HepG2 (cell line): ENCODE measurements around the gene SERPINB10. TPM values are rescaled to one million over a fixed set of nuclear protein-coding genes. Genes with fewer than 3 reads are reported as not detected.

ENCODE experiments used
- ADNP ChIP-seq: sonication (generic); formaldehyde crosslinking; IDR thresholded peaks from 2 replicates; pipeline ENCODE4 v1.4.0; 2020; ENCODE audit warnings: missing genetic modification reagents
- ARNT2 ChIP-seq: sonication (generic); formaldehyde crosslinking; IDR thresholded peaks from 2 replicates; pipeline ENCODE4 v1.8.0; 2022; ENCODE audit warnings: mild to moderate bottlenecking, low read depth, missing genetic modification reagents, moderate library complexity
- CTCF ChIP-seq: sonication (generic); formaldehyde crosslinking; IDR thresholded peaks from 2 replicates; pipeline ENCODE4 v1.5.0; 2020; ENCODE audit warnings: mild to moderate bottlenecking, missing genetic modification reagents, moderate library complexity
- FOXO1 ChIP-seq: sonication (generic); formaldehyde crosslinking; IDR thresholded peaks from 2 replicates; pipeline ENCODE4 v1.4.0; 2020; ENCODE audit warnings: missing genetic modification reagents
- GABPB1 ChIP-seq: IDR thresholded peaks from 2 replicates; pipeline ENCODE4 v1.6.1; 2016; ENCODE audit warnings: mild to moderate bottlenecking, missing genetic modification reagents, moderate library complexity, missing compliant biosample characterization
- GRHL1 ChIP-seq: sonication (generic); formaldehyde crosslinking; conservative IDR thresholded peaks from 2 replicates; pipeline ENCODE4 v1.8.0; 2022; ENCODE audit warnings: missing genetic modification reagents
- IRF9 ChIP-seq: sonication (generic); formaldehyde crosslinking; IDR thresholded peaks from 2 replicates; pipeline ENCODE4 v1.8.0; 2022; ENCODE audit warnings: missing genetic modification reagents, mild to moderate bottlenecking, borderline replicate concordance
- KLF13 ChIP-seq: sonication (generic); formaldehyde crosslinking; IDR thresholded peaks from 2 replicates; pipeline ENCODE4 v1.4.0; 2020; ENCODE audit warnings: mild to moderate bottlenecking, missing genetic modification reagents
- RNF2 ChIP-seq: fragments of 450-650 bp; conservative IDR thresholded peaks from 2 replicates; pipeline ENCODE4 v1.6.1; 2016; ENCODE audit warnings: low read depth
- ZNF503 ChIP-seq: sonication (generic); formaldehyde crosslinking; IDR thresholded peaks from 2 replicates; pipeline ENCODE4 v1.4.0; 2020; ENCODE audit warnings: missing genetic modification reagents
- ZNF530 ChIP-seq: sonication (generic); formaldehyde crosslinking; IDR thresholded peaks from 2 replicates; pipeline ENCODE4 v1.5.0; 2020; ENCODE audit warnings: low read depth, mild to moderate bottlenecking, missing genetic modification reagents
- ZNF605 ChIP-seq: sonication (generic); formaldehyde crosslinking; IDR thresholded peaks from 2 replicates; pipeline ENCODE4 v1.8.0; 2022; ENCODE audit warnings: mild to moderate bottlenecking, missing genetic modification reagents
- ZNF75D ChIP-seq: sonication (generic); formaldehyde crosslinking; IDR thresholded peaks from 2 replicates; pipeline ENCODE4 v1.8.1; 2023; ENCODE audit warnings: missing genetic modification reagents, mild to moderate bottlenecking, borderline replicate concordance
- ZNF883 ChIP-seq: sonication (generic); formaldehyde crosslinking; IDR thresholded peaks from 2 replicates; pipeline ENCODE4 v1.5.1; 2020; ENCODE audit warnings: mild to moderate bottlenecking, missing genetic modification reagents; ENCODE audit errors: not compliant biosample characterization
- ZSCAN12 ChIP-seq: sonication (generic); formaldehyde crosslinking; IDR thresholded peaks from 2 replicates; pipeline ENCODE4 v1.9.0; 2021; ENCODE audit warnings: mild to moderate bottlenecking, missing genetic modification reagents
- polyA plus RNA-seq, 8 experiments: library from polyadenylated mRNA; depleted of rRNA in 3 of 8; stranded (reverse) in 7 of 8; unstranded in 1 of 8; fragments of >200 nt; fragmentation: Illumina TruSeq in 4 of 8; extraction: Trizol in 4 of 8; gene quantifications; 2 replicates each; pipeline versions ENCODE4 v1.2.1 to v1.2.3, GENCODE V29; 2011 to 2016; ENCODE audit warnings: low read depth in 4 of 8, missing spikeins in 1 of 8, mixed read lengths in 1 of 8; ENCODE audit not compliant: insufficient read depth in 1 of 8
- total RNA-seq, 5 experiments: library from RNA; depleted of rRNA; stranded (reverse); fragments of >200 nt; fragmentation: Illumina TruSeq; extraction: Trizol; gene quantifications; 2 replicates each; pipeline ENCODE4 v1.2.3, GENCODE V29; 2016; ENCODE audit warnings: low read depth in 1 of 5
- TF ChIP-seq, protein P1 (sequence below): sonication (generic); formaldehyde crosslinking; IDR thresholded peaks from 2 replicates; pipeline ENCODE4 v1.4.0; 2020; ENCODE audit warnings: mild to moderate bottlenecking, missing genetic modification reagents

Gene SERPINB10
- total and polyA plus RNA-seq, 2 of the 13 experiments (the other 11 are each of a cell fraction or from before 2014, with no cell fraction given): not detected

GRCh38 chr18:63949068-63949737 is 41.4 kb downstream of the SERPINB10 start, which contains the start of gene HMSD (continued):
- TF ChIP-seq IRF9 (CRISPR knock-in tag) (no peak), ZSCAN12 (CRISPR knock-in tag) (no peak), ARNT2 (no peak), RNF2 (no peak), CTCF (CRISPR knock-in tag) (peak; percentile 61), ADNP (no peak), ZNF75D (CRISPR knock-in tag) (no peak), ZNF605 (CRISPR knock-in tag) (no peak), FOXO1 (no peak), GABPB1 (peak; percentile 54; the same call in 1 of the 2 replicates), KLF13 (no peak), ZNF530 (no peak), GRHL1 (CRISPR knock-in tag) (no peak), ZNF503 (CRISPR knock-in tag) (no peak), ZNF883 (CRISPR knock-in tag) (no peak)
- TF ChIP-seq, protein P1, sequence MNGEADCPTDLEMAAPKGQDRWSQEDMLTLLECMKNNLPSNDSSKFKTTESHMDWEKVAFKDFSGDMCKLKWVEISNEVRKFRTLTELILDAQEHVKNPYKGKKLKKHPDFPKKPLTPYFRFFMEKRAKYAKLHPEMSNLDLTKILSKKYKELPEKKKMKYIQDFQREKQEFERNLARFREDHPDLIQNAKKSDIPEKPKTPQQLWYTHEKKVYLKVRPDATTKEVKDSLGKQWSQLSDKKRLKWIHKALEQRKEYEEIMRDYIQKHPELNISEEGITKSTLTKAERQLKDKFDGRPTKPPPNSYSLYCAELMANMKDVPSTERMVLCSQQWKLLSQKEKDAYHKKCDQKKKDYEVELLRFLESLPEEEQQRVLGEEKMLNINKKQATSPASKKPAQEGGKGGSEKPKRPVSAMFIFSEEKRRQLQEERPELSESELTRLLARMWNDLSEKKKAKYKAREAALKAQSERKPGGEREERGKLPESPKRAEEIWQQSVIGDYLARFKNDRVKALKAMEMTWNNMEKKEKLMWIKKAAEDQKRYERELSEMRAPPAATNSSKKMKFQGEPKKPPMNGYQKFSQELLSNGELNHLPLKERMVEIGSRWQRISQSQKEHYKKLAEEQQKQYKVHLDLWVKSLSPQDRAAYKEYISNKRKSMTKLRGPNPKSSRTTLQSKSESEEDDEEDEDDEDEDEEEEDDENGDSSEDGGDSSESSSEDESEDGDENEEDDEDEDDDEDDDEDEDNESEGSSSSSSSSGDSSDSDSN (CRISPR knock-in tag): peak; percentile 38; the same call in 1 of the 2 replicates
